HG02610 (cell line): ENCODE measurements around the gene TGFB2.

Experiments used
- ATAC-seq: cut with Tn5 transposase; IDR thresholded peaks from one replicate; pipeline ENCODE4 v1.9.1; 2021; ENCODE audit warnings: mild to moderate bottlenecking, moderate library complexity; ENCODE audit not compliant: unreplicated experiment

The TGFB2 gene

GRCh38 chr1:218382261-218382660 is 37.1 kb downstream of the TGFB2 start:
- no peak for ATAC-seq

GRCh38 chr1:218383051-218383450 is 37.9 kb downstream of the TGFB2 start:
- no peak for ATAC-seq

GRCh38 chr1:218383681-218384080 is 38.5 kb downstream of the TGFB2 start:
- ATAC-seq, result no peak

GRCh38 chr1:218384581-218384993 is 39.5 kb downstream of the TGFB2 start:
- no peak for ATAC-seq

GRCh38 chr1:218388591-218388990 is 43.5 kb downstream of the TGFB2 start:
- ATAC-seq, result no peak

GRCh38 chr1:218390618-218391017 is 45.5 kb downstream of the TGFB2 start:
- ATAC-seq, result no peak

- ATAC-seq, result no peak
These were observed 47.6 kb downstream of the TGFB2 start for GRCh38 chr1:218392780-218393179.

- no peak for ATAC-seq
These were observed 49.3 kb downstream of the TGFB2 start for GRCh38 chr1:218394416-218394815.

GRCh38 chr1:218394989-218395388 is 49.9 kb downstream of the TGFB2 start:
- ATAC-seq, result no peak

- ATAC-seq, result no peak
These were observed 50.8 kb downstream of the TGFB2 start for GRCh38 chr1:218395916-218396315.

GRCh38 chr1:218397752-218398339 is 52.7 kb downstream of the TGFB2 start:
- no peak for ATAC-seq

GRCh38 chr1:218400624-218401023 is 55.5 kb downstream of the TGFB2 start:
- ATAC-seq, result no peak

- no peak for ATAC-seq
These were observed 56.4 kb downstream of the TGFB2 start for GRCh38 chr1:218401441-218401997.

GRCh38 chr1:218401998-218402785 is 57.1 kb downstream of the TGFB2 start:
- no peak for ATAC-seq

GRCh38 chr1:218402786-218403120 is 57.6 kb downstream of the TGFB2 start:
- no peak for ATAC-seq

- no peak for ATAC-seq
These were observed 58.2 kb downstream of the TGFB2 start for GRCh38 chr1:218403300-218403699.

GRCh38 chr1:218407630-218408029 is 62.5 kb downstream of the TGFB2 start:
- no peak for ATAC-seq

- no peak for ATAC-seq
These were observed 63.0 kb downstream of the TGFB2 start for GRCh38 chr1:218408135-218408534.

GRCh38 chr1:218408942-218409341 is 63.8 kb downstream of the TGFB2 start:
- no peak for ATAC-seq

GRCh38 chr1:218409946-218410510 is 64.9 kb downstream of the TGFB2 start:
- no peak for ATAC-seq

GRCh38 chr1:218411101-218411500 is 66.0 kb downstream of the TGFB2 start:
- no peak for ATAC-seq

GRCh38 chr1:218412171-218412570 is 67.0 kb downstream of the TGFB2 start:
- ATAC-seq, result no peak
